K562 (cell line): ENCODE data around the gene FOXN3. TPM values are rescaled to one million over a fixed set of nuclear protein-coding genes. Genes with fewer than 3 reads are reported as not detected.

ENCODE experiments used
- ATAC-seq: fragments of 200-7000 bp; cut with Tn5 transposase; 3 replicates; pipeline ENCODE4 v1.9.1; 2020; ENCODE audit warnings: moderate library complexity
- BruUV-seq: library from RNA; stranded (reverse); fragments of 400-500 nt; replicated peaks from 2 replicates; lab custom pipeline; 2021; lab: Mats Ljungman, UMichigan
- CTCF ChIA-PET: fragments of 300-600 bp; formaldehyde crosslinking; extraction: SDS; loops from one replicate; lab custom pipeline; 2021; ENCODE audit warnings: low intra/inter-chr PET ratio; lab: Yijun Ruan, JAX
- POLR2A ChIA-PET: fragments of 300-600, 350-650 bp; sonication (Branson Sonifier 250); formaldehyde crosslinking; extraction: SDS; loops from one replicate; lab custom pipeline; 2021; ENCODE audit warnings: antibody characterized with exemption, inconsistent platforms; lab: Yijun Ruan, JAX
- DNase-seq, 4 experiments: peaks; one replicate each; pipeline versions ENCODE4 v3.0.0 to v3.0.0-alpha.2; 2011 to 2018; ENCODE audit warnings: low spot score in 3 of 4, mixed read lengths in 3 of 4; ENCODE audit errors: extremely low read depth in 1 of 4
- FAIRE-seq: peaks from 2 replicates; lab custom pipeline; 2011; peaks lifted over from hg19 to GRCh38; lab: Jason Lieb, UNC
- H2AFZ ChIP-seq: 2 replicates; pipeline ENCODE4 v1.6.0; 2011; ENCODE audit warnings: low read depth, low read length, control low read depth, inconsistent platforms
- H3K27ac ChIP-seq: fragments of 200-600 bp; 3 replicates; pipeline ENCODE4 v1.8.0; 2011; ENCODE audit warnings: low read depth, mild to moderate bottlenecking, control low read depth, inconsistent platforms, low read length, moderate library complexity, mixed read lengths; ENCODE audit errors: extremely low read depth
- H3K27me3 ChIP-seq, 2 experiments: fragments of 300-600 bp in 1 of 2; 2 replicates in 1 of 2; 3 replicates in 1 of 2; pipeline versions ENCODE4 v1.6.0 to v1.8.0; 2011; ENCODE audit warnings: inconsistent platforms in 2 of 2, low read length in 2 of 2, mild to moderate bottlenecking in 1 of 2, mixed read lengths in 1 of 2, moderate library complexity in 1 of 2; ENCODE audit not compliant: control insufficient read depth in 2 of 2, insufficient read depth in 2 of 2
- H3K36me3 ChIP-seq: fragments of 300-600 bp; 3 replicates; pipeline ENCODE4 v1.8.0; 2011; ENCODE audit warnings: mild to moderate bottlenecking, low read length, inconsistent platforms; ENCODE audit not compliant: control insufficient read depth, insufficient read depth
- H3K4me1 ChIP-seq, 2 experiments: fragments of 200-600 bp in 1 of 2; replicated peaks in 1 of 2; 2 replicates in 1 of 2; 3 replicates in 1 of 2; pipeline versions ENCODE4 v1.5.1 to v1.8.0; 2011; ENCODE audit warnings: inconsistent platforms in 2 of 2, low read length in 2 of 2, mild to moderate bottlenecking in 1 of 2, mixed read lengths in 1 of 2, moderate library complexity in 1 of 2; ENCODE audit not compliant: control insufficient read depth in 2 of 2, insufficient read depth in 2 of 2
- H3K4me2 ChIP-seq: 2 replicates; pipeline ENCODE4 v1.6.1; 2011; ENCODE audit warnings: low read length, control low read depth, inconsistent platforms, mixed read lengths; ENCODE audit not compliant: insufficient read depth
- H3K4me3 ChIP-seq: fragments of 200-600 bp; sonication (generic), shearing (Covaris generic); 2 replicates; pipeline ENCODE4 v1.5.1; 2016; ENCODE audit warnings: control low read depth, inconsistent platforms
- H3K79me2 ChIP-seq: fragments of 200-600 bp; 3 replicates; pipeline ENCODE4 v1.8.0; 2011; ENCODE audit warnings: low read length, inconsistent platforms; ENCODE audit not compliant: control insufficient read depth, insufficient read depth
- H3K9ac ChIP-seq, 2 experiments: 2 replicates each; pipeline versions ENCODE4 v1.6.0 to v1.6.1; 2011; ENCODE audit warnings: low read depth in 2 of 2, low read length in 2 of 2, control low read depth in 1 of 2, inconsistent platforms in 1 of 2, mild to moderate bottlenecking in 1 of 2, mixed read lengths in 1 of 2; ENCODE audit not compliant: insufficient read depth in 1 of 2
- H3K9me1 ChIP-seq: one replicate; pipeline ENCODE4 v1.6.0; 2011; ENCODE audit warnings: inconsistent platforms, mild to moderate bottlenecking, low read length, moderate library complexity; ENCODE audit not compliant: control insufficient read depth, insufficient read depth
- H3K9me3 ChIP-seq: replicated peaks from 2 replicates; pipeline ENCODE4 v1.5.1; 2011; ENCODE audit warnings: low read depth, low read length, inconsistent platforms; ENCODE audit not compliant: control insufficient read depth, insufficient read depth
- H4K20me1 ChIP-seq: replicated peaks from 2 replicates; pipeline ENCODE4 v1.6.1; 2011; ENCODE audit warnings: low read length, inconsistent platforms, mixed read lengths; ENCODE audit not compliant: control insufficient read depth, insufficient read depth
- BHLHE40 ChIP-seq: IDR thresholded peaks from 2 replicates; pipeline ENCODE4 v1.6.1; 2011; ENCODE audit warnings: low read length, improper control_type of control experiment
- BMI1 ChIP-seq: fragments of 150-350 bp; IDR thresholded peaks from 2 replicates; pipeline ENCODE4 v1.6.1; 2014; ENCODE audit warnings: low read length
- CHD2 ChIP-seq: IDR thresholded peaks from 2 replicates; pipeline ENCODE4 v1.6.1; 2011; ENCODE audit warnings: low read depth, low read length
- CREBBP ChIP-seq: IDR thresholded peaks from one replicate; pipeline ENCODE4 v1.6.1; 2012; ENCODE audit warnings: low read depth, mild to moderate bottlenecking, control low read depth, inconsistent platforms, low read length
- GTF2F1 ChIP-seq: IDR thresholded peaks from 2 replicates; pipeline ENCODE4 v1.6.1; 2011; ENCODE audit warnings: low read depth, low read length, improper control_type of control experiment
- HEY1 ChIP-seq: fragments of 250-450 bp; sonication (Bioruptor Pico); IDR thresholded peaks from 2 replicates; pipeline ENCODE4 v1.5.0; 2020; ENCODE audit warnings: mild to moderate bottlenecking, moderate library complexity, borderline replicate concordance
- JUN ChIP-seq, 2 experiments: sonication (generic) in 1 of 2; formaldehyde crosslinking in 1 of 2; IDR thresholded peaks; 2 replicates each; pipeline versions ENCODE4 v1.6.1 to v1.8.0; 2012 to 2022; ENCODE audit warnings: borderline replicate concordance in 2 of 2, mild to moderate bottlenecking in 2 of 2, improper control_type of control experiment in 1 of 2, low read depth in 1 of 2, low read length in 1 of 2, missing genetic modification reagents in 1 of 2
- KDM1A ChIP-seq, 2 experiments: fragments of 450-650 bp; IDR thresholded peaks; 2 replicates each; pipeline ENCODE4 v1.6.1; 2016; ENCODE audit warnings: mild to moderate bottlenecking in 2 of 2
- KLF13 ChIP-seq: fragments of 450-650 bp; IDR thresholded peaks from 2 replicates; pipeline ENCODE4 v1.6.1; 2016; ENCODE audit warnings: missing genetic modification characterization, low read depth, mild to moderate bottlenecking, missing compliant biosample characterization, moderate library complexity, borderline replicate concordance
- RBM34 ChIP-seq: fragments of 200-400 bp; formaldehyde crosslinking; IDR thresholded peaks from 2 replicates; pipeline ENCODE4 v1.6.1; 2018; ENCODE audit warnings: low read length, borderline replicate concordance; ENCODE audit not compliant: insufficient read depth
- RHOXF2B ChIP-seq: fragments of 250-450 bp; sonication (Bioruptor Pico); conservative IDR thresholded peaks from 2 replicates; pipeline ENCODE4 v1.5.1; 2021
- SP2 ChIP-seq: IDR thresholded peaks from 2 replicates; pipeline ENCODE4 v1.6.1; 2011; ENCODE audit warnings: mild to moderate bottlenecking, low read depth, low read length, moderate library complexity; ENCODE audit not compliant: poor library complexity, severe bottlenecking; ENCODE audit errors: extremely low read depth
- SRF ChIP-seq, 2 experiments: fragments of 250-450, 450-650 bp in 1 of 2; sonication (Bioruptor Pico) in 1 of 2; sonication (generic) in 1 of 2; formaldehyde crosslinking; IDR thresholded peaks; 2 replicates each; pipeline versions ENCODE4 v1.5.0 to v1.5.1; 2020 to 2022; ENCODE audit warnings: mild to moderate bottlenecking in 1 of 2, missing genetic modification reagents in 1 of 2
- ZNF408 ChIP-seq: fragments of 250-450 bp; sonication (Bioruptor Pico); IDR thresholded peaks from 2 replicates; pipeline ENCODE4 v1.4.0; 2020; ENCODE audit warnings: low read depth, mild to moderate bottlenecking, moderate library complexity
- ZNF644 ChIP-seq: fragments of 200-800 bp; sonication (Bioruptor generic); IDR thresholded peaks from 2 replicates; pipeline ENCODE4 v1.6.1; 2016; ENCODE audit warnings: low read depth, missing genetic modification characterization, missing compliant biosample characterization
- ZNF766 ChIP-seq: fragments of 200-800 bp; sonication (Bioruptor generic); conservative IDR thresholded peaks from 2 replicates; pipeline ENCODE4 v1.6.1; 2016; ENCODE audit warnings: missing genetic modification characterization, missing compliant biosample characterization
- WGBS: fragments of 100-300 bp; shearing (Covaris generic); methylation state at CpG from one replicate; pipeline ENCODE4 v1.1.6; 2016; ENCODE audit warnings: low coverage, mixed read lengths; ENCODE audit not compliant: insufficient coverage; ENCODE audit errors: missing lambda C conversion rate; 5-methylcytosine and 5-hydroxymethylcytosine counted together
- in situ Hi-C: fragments of 300-500 bp; cut with MboI; formaldehyde crosslinking; loops from 4 replicates; pipeline ENCODE4 v1.15.0; 2018; ENCODE audit warnings: inconsistent platforms, mixed read lengths
- intact Hi-C: fragments of 100-400 bp; cut with micrococcal nuclease; formaldehyde crosslinking; loops from 2 replicates; pipeline ENCODE4 v1.14.2; 2022
- polyA plus RNA-seq, 8 experiments: library from polyadenylated mRNA; depleted of rRNA in 4 of 8; stranded (reverse) in 5 of 8; unstranded in 3 of 8; fragments of >200 nt; fragmentation: Nextera tagmentation in 2 of 8; fragmentation: Illumina TruSeq in 1 of 8; extraction: Ambion mirVana in 2 of 8; extraction: Trizol in 1 of 8; gene quantifications; 2 replicates each; pipeline versions ENCODE4 v1.2.1 to v1.2.3, GENCODE V29; 2011 to 2014; ENCODE audit warnings: inconsistent platforms in 1 of 8, missing spikeins in 1 of 8
- total RNA-seq, 7 experiments: library from RNA; depleted of rRNA in 6 of 7; stranded (reverse); fragments of >200 nt in 6 of 7; fragmentation: Illumina TruSeq in 2 of 7; extraction: Trizol in 2 of 7; gene quantifications; 2 replicates each; pipeline versions ENCODE4 v1.2.1 to v1.2.3, GENCODE V29; 2011 to 2021; ENCODE audit warnings: low replicate concordance in 1 of 7
- TF ChIP-seq, protein P1 (sequence below): fragments of 250-450 bp; sonication (Bioruptor Pico); IDR thresholded peaks from 2 replicates; pipeline ENCODE4 v1.5.1; 2021; ENCODE audit warnings: mild to moderate bottlenecking

FOXN3 gene
- total and polyA plus RNA-seq, 9 of the 15 experiments (the other 6 are each of a cell fraction or from before 2014, with no cell fraction given), result 0.07 to 1.3 (median 0.40) TPM

DNA sequence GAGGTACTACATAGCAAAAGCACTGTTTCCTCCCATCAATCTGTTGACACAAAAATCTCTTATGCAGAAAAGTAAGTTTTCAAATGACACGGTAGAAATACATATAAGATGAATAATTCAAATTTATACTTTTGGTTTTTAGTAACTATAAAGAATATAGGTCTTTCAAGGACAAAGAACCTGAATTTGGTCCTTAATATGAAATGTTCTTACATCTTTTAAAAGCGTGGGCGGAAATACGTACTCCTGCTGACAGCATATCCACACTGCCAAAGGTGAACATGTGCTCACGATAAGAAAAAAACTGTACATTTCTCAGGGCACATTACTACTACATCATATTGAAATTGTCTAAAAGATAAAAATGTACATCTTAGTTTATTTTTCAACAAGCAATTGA is 127.6 kb downstream of the FOXN3 start:
- H3K27me3 ChIP-seq, result peaks cover under 1 to 31% of the 10 kb centered on the region in 2 experiments; a peak in 4 of 5 replicates
- ChIA-PET POLR2A (no interaction called here), CTCF (no interaction called here)
- DNase-seq (no peak), ATAC-seq (no peak), FAIRE-seq (no peak)
- H3K79me2 ChIP-seq, result no peaks in the 10 kb centered on the region
- no peak overlapping the region for H2AFZ ChIP-seq
- no peak overlapping the region for H3K4me3 ChIP-seq
- H3K9me1 ChIP-seq, result no peaks in the 10 kb centered on the region
- H3K9me3 ChIP-seq, result no peaks in the 10 kb centered on the region
- intact Hi-C loops (no loop called here), in situ Hi-C loops (no loop called here)
- H3K4me2 ChIP-seq, result no peak overlapping the region
- H3K36me3 ChIP-seq, result no peaks in the 10 kb centered on the region
- WGBS, result 3% methylated on average over 5 of the region's 5 CpGs
- no peak for TF ChIP-seq RBM34
- no peak for TF ChIP-seq CHD2
- TF ChIP-seq SRF (CRISPR knock-in tag; IDR thresholded peaks at IDR 0.05), result no peak
- TF ChIP-seq CREBBP, result no peak
- TF ChIP-seq, protein P1, sequence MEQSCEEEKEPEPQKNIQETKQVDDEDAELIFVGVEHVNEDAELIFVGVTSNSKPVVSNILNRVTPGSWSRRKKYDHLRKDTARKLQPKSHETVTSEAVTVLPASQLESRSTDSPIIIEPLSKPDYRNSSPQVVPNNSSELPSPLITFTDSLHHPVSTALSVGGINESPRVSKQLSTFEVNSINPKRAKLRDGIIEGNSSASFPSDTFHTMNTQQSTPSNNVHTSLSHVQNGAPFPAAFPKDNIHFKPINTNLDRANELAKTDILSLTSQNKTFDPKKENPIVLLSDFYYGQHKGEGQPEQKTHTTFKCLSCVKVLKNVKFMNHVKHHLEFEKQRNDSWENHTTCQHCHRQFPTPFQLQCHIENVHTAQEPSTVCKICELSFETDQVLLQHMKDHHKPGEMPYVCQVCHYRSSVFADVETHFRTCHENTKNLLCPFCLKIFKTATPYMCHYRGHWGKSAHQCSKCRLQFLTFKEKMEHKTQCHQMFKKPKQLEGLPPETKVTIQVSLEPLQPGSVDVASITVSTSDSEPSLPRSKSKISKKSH (CRISPR knock-in tag), result no peak
- no peak for TF ChIP-seq ZNF408 (CRISPR knock-in tag)
- TF ChIP-seq ZNF766 (CRISPR knock-in tag), result no peak
- no peak for TF ChIP-seq KDM1A (IDR thresholded peaks at IDR 0.05)
- no peak for TF ChIP-seq BMI1
- TF ChIP-seq BHLHE40, result no peak
- no peak for TF ChIP-seq KLF13 (tag)
- TF ChIP-seq ZNF644, result no peak
- no peak for TF ChIP-seq SP2
- TF ChIP-seq RHOXF2B (CRISPR knock-in tag), result no peak
- no peak for TF ChIP-seq HEY1 (CRISPR knock-in tag)
- TF ChIP-seq GTF2F1, result no peak
- TF ChIP-seq JUN (IDR thresholded peaks at IDR 0.05; ENCODE audit: borderline replicate concordance, low read depth, low read length), result no peak
- no peak for TF ChIP-seq JUN (CRISPR knock-in tag; IDR thresholded peaks at IDR 0.05; ENCODE audit: borderline replicate concordance)
- H3K4me1 ChIP-seq, result no peaks in the 10 kb centered on the region
- no peaks in the 10 kb centered on the region for H4K20me1 ChIP-seq
- no peak overlapping the region for H3K9ac ChIP-seq
- no TSS peak for BruUV-seq
- H3K27ac ChIP-seq, result no peak overlapping the region
